GM18867 (cell line): ENCODE data around the gene UBAC1.
A peak's percentile ranks its signal among the peaks of the same experiment; 100 is the strongest.
"Not testable (repeated sequence)": the region's sequence is repeated elsewhere in the genome, so short reads cannot be mapped to it uniquely, and the experiment has no call there.

Experiments
- ATAC-seq: cut with Tn5 transposase; IDR thresholded peaks from one replicate; pipeline ENCODE4 v1.9.1; 2021; ENCODE audit warnings: mild to moderate bottlenecking, moderate library complexity; ENCODE audit not compliant: unreplicated experiment

The UBAC1 gene

DNA sequence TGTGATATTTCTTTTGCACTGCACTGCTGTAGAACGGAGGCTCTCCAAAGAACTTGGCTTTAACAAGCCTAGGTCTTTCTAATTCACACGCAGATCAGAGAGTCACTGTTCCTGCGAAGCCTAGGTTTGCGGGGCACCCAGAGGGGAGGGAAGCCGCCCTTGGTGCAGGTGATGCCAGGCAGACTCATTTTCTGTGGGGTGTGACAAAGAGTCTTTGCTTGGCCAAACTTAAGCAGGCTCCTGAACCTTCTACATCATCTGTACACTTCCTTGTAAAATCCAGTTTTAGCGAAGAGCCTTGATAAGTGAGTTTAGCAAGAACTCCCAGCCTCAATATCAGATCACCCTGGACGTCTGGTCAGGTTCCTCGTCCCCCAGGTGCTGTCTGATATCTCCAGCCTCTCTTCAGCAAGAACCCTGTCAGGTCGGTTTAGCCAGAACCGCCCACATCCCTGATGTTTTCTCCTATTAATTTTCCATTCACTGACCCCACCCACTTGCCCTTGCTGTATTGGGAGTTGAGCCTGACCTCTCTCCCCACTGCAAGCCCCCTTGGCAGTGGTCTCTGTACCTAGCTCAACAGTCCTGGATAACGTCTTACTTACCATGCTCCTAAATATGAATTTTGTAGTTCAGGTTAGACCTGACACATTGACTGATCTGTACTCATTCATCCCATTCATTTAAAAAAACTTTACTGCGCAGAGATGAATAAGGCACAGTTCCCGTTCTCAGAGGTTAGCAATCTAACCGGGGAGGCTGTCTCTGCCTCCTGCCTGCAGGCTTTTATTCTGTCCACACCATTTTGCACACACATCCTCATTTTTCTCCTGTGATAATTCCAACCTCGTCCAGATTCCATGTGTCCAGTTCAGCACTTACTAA is 880 bp upstream of the UBAC1 start:
- no peak for ATAC-seq

GRCh38 chr9:135960411-135961276 is 529 bp downstream of the UBAC1 start:
- peak; percentile 18 for ATAC-seq

- no peak for ATAC-seq
These were observed 1.4 kb downstream of the UBAC1 start for GRCh38 chr9:135959814-135960213.

DNA sequence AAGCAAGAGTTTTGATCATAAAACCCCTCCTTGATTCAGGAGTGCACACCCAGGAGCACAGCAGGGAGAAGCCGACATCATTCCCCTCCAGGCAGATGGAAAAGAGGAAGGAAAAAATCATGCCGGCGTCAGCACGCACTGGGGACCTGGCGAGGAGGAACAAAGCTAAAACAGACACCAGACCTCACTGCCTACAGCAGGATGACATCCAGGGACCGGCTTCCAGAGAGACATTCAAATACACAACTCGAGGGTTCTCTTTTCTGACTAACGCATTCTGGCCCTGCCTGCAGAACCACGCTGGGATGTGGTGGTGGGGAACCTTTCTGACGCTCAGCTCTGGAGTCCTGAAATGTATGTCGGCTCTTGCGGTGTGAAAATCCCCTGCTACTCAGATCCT is 2.7 kb downstream of the UBAC1 start:
- ATAC-seq = no peak

DNA sequence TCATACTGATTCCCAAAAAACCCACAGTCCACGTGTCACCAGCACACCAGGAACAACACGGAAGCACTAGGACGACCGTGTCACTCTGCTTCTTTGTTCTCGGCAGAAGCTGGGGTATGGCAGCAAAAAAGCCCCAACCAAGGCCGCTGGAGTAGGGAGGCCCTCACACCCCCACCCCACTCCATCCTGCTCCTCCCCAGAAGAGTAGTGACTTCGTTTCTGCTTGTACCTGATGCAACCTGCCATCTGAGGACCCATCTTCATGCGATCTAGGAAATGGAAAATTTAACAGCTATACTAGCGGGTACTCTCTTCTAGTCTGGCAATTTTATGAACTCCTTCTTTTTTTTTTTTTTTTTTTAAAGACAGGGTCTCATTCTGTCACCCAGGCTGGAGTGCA is 3.7 kb downstream of the UBAC1 start:
- ATAC-seq = no peak

DNA sequence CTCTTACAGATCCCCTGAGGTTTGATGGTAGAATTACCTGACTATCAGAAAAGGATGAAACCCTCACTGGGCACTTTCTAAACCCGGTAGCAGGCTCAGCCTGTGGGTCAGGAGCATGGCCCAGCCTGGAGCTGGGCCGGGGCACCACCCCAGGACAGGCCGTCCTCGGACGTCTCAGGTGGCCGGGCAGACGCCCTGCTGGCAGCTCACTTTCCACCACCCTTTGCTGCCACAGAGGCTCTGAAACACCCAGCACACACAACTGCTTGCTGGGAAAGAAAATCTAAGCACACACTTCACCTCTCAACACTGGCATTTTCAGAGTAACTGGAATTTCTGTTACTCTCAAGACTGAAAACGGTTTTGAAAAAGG is 4.4 kb downstream of the UBAC1 start:
- no peak for ATAC-seq

DNA sequence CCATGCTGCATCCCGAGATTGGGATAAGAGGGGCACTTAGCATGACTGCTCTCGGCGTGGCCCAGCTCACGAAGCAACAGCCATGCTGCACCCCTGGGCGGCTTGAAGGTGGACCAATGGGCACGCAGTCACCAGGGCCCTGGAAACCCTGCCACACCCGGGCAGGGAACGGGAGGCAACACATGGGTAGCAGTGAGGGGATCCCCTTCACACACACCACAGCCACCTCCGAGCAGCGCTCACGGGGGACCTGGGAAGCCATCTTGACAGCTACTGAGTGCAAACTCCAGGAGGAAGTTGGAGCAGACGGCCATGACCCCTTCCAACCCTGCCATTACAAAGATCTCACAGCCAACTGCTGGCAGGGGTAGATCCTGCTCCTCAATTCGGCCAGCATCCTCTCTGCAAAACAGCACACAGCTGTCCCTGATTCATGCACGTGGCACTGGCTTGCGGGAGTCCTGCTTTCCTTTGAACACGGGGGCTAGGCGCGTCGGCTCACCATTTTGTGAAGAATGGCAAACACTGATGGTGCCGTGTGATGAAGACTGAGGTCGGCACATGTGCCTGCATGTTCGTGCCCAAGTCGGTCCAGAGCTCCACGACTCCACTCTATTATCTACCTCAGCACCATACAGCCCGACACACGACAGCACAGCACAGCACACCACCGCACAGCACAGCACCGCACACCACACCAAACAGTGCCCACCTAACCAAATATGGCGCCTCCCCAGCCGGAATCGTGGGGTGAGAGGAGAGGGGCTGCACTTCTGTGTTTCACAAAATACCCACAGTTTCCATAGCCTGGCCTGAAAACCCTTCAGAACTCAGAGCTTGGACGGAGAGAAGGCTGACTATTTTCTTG is 5.0 kb downstream of the UBAC1 start:
- no peak for ATAC-seq

GRCh38 chr9:135952664-135953206 is 8.4 kb downstream of the UBAC1 start:
- ATAC-seq = no peak

GRCh38 chr9:135951889-135952663 is 9.1 kb downstream of the UBAC1 start:
- no peak for ATAC-seq

DNA sequence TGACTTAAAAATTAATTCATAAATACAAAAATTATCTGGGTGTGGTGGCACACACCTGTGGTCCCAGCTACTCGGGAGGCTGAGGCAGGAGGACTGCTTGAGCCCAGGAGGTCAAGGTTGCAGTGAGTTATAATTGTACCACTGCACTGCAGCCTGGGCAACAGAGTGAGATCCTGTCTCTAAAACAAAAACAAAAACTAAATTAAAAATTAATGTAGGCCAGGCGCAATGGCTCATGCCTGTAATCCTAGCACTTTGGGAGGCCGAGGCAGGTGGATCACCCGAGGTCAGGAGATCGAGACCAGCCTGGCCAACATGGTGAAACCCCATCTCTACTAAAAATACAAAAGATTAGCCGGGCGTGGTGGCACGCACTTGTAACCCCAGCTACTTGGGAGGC is 9.9 kb downstream of the UBAC1 start:
- not testable (repeated sequence) for ATAC-seq

- ATAC-seq = not testable (repeated sequence)
These were observed 10.3 kb downstream of the UBAC1 start for GRCh38 chr9:135950841-135951240.

GRCh38 chr9:135950135-135950682 is 11.0 kb downstream of the UBAC1 start:
- no peak for ATAC-seq

DNA sequence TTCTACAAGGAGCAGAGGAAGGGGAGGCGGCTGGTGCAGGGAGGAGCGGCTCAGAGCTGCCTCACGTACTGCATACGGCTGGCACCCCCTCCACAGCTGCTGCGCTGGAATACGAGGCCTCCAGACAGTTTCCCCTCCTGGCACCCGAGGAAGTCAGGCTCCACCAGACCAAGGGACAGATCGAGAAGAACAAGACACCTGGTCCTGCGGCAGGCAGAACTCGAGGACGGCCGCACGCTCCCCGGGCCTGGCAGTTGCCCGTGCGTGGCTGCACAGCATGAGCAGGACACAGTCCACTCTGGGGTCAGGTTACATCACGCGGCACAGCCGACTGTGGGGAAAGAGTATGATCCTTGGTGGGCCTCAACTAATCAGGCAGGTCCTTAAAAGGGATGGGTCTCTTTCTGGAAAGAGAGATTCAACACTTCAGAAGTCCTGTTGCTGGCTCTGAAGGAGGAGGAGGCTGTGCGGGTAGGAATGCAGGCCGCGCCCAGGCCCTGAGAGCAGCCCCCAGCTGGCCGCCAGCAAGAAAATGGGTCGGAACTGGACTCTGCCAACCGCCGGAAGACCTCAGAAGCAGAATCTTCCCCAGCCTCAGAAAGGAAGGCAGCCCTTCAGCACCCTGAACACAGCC is 11.6 kb downstream of the UBAC1 start:
- no peak for ATAC-seq

DNA sequence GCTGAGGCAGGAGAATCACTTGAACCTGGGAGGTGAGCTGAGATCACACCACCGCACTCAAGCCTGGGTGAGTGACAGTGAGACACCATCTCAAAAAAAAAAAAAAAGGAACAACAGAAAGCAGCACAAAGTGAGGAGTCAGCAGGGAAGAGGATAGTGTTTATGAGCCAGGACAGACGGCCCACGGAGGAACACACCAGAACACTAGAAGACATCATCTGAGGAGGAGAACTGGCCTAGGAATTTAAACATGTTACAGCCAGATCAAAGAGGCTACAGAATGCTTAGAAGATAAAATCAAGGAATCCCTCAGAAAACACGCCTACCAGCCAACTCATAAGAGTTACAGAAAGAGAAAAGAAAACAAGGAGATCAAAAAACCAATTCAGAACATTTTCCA is 12.2 kb downstream of the UBAC1 start:
- no peak for ATAC-seq

GRCh38 chr9:135948446-135948845 is 12.7 kb downstream of the UBAC1 start:
- no peak for ATAC-seq

DNA sequence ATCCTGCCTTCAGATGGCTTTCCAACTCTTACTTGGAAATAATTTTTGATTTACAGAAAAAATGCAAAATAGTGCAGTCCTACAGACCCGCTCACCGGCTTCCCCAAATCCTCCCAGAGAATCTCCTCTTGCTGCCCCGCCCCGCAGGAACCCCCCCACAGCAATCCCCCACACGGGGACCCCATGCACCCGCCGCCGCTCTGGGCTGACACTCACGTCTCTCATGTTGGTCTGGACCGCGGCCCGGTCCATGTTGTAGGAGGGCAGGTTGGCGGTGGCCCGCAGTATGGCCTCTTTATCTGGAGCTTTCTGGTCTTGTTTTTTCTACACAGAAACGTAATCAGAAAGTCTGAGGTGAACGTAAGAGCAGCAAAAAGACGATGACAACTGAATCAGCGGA is 13.6 kb downstream of the UBAC1 start:
- ATAC-seq = no peak

- not testable (repeated sequence) for ATAC-seq
These were observed 14.1 kb downstream of the UBAC1 start for GRCh38 chr9:135947105-135947504.

- ATAC-seq = no peak
These were observed 14.7 kb downstream of the UBAC1 start for GRCh38 chr9:135946392-135946994.

DNA sequence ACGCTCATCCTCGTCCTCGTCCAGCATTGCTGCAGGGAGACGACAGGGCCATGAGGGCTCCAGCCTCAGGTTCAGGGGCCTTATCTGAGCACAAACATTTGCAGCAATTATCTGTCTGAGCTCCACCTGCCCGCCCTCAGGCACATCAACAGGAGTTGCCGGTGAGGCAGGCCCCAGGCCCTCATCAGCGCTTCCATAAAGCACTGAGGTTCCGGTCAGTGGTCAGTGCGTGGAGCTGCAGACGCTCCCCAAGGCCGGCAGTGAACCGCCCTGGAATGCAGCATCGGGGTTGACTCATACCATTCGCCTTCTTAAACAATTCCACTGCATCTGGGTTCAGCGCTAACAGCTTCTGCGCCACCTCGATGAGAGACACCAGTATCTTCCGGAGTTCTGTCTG is 15.2 kb downstream of the UBAC1 start:
- ATAC-seq = no peak
